Posterior cingulate gyrus (tissue), 11 donors: Measurements from ENCODE around the gene TIMP2.
A peak's percentile ranks its signal among the peaks of the same experiment; 100 is the strongest.
"Not testable (repeated sequence)": the region's sequence is repeated elsewhere in the genome, so short reads cannot be mapped to it uniquely, and the experiment has no call there.

ENCODE experiments used
- DNase-seq, 10 donors: peaks; one replicate each; pipeline versions ENCODE4 v3.0.0 to v3.0.0-alpha.2; 2020 to 2021; ENCODE audit warnings: mixed read lengths in 3 of 10
- intact Hi-C: fragments of 100-400 bp; cut with DNase I; formaldehyde crosslinking; loops from one replicate; pipeline ENCODE4 v1.15.1; 2023

Gene TIMP2

GRCh38 chr17:78892520-78892919 lies 32.7 kb downstream of the TIMP2 start:
- peak in 3 of 10 donors; percentile 51 to 93 (median 62) for DNase-seq
- intact Hi-C loops, result no loop called here

GRCh38 chr17:78892062-78892456 lies 33.1 kb downstream of the TIMP2 start:
- intact Hi-C loops, result no loop called here
- DNase-seq, result no peak

DNA sequence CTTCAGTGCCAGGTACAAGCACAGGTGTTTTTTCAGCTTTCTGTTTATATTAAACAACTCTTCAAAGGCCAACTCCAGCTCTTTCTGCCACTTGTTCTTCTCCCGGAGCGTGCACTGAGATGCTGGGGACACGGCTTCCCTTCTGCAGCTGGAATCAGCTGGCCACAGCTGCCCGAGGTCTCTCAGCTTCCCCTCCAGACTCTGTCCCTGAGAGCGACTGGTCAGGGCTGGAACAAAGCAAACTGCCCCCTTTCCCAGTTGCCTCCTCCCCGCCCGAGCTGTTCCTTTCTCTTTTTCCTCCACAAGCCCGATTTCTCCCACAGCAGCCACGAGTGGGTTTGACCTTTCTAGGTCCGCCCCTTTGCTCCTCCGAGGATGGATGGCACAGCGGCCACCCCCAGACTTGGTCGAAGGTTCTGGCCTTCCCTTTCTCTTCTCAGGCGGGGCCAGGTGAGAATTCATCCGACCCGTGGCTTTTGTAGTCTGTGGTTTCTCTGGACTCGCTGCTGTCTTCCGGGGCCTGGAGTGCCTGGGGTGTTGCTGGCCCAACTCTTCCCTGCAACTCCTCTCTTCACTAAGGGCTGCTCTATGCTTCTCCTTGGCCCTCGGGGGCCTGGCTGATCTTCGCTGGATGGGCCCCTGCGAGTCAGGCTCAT lies 33.7 kb downstream of the TIMP2 start:
- peak in 1 of 10 donors; percentile 46 for DNase-seq
- intact Hi-C loops, result no loop called here

- DNase-seq, result peak in 8 of 10 donors; percentile 49 to 91 (median 64)
- intact Hi-C loops, result no loop called here
Measured at GRCh38 chr17:78890498-78890897, 34.7 kb downstream of the TIMP2 start.

- DNase-seq, intact Hi-C loops: not testable (repeated sequence)
Measured at GRCh38 chr17:78890096-78890495, 35.1 kb downstream of the TIMP2 start.

- intact Hi-C loops, result no loop called here
- DNase-seq, result no peak
Measured at GRCh38 chr17:78889531-78889930, 35.7 kb downstream of the TIMP2 start.

DNA sequence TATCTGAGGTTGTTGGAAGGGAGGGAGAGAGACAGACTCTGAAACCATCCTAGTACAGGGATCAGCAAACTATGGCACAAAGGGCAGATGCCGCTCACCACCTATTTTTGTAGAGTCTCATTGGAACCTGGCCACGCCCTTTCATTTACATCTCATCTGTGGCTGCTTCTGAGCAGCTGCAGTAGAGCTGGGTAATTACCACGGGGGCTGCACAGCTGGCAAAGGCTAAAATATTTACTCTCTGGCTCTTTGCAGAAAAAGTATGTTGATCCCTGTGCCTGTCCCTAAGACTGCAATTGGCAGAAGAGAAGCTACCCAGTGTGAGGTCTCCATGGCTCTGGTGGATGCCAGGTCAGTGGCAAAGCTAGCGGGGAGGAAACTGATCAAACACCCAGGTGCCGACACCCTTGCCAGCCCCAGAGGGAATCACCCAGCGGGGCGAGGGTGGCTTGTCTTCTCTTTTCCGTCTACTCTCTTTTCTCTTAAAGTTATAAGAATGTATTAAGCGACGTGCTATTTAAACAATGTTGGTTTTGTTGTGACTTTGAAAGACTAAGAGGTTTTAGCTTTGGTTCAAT lies 36.2 kb downstream of the TIMP2 start:
- DNase-seq, result no peak
- intact Hi-C loops, result no loop called here

DNA sequence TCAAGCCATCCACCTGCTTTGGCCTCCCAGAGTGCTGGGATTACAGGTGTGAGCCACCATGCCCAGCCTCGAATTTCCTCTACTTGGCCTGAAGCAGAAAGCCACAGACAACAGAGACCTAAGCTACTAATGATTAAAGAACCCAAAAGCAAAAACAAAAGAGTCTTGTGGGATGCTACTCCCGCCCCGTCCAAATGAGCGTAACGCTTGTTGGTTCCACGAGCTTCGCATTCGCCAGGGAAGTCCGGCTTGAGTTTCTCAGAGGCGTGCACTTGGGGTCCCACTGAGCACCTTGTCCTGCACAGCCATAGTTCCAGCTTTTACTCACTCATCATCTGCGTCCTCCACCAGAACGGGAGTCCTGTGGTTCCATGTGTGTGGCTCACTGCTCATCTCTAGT lies 38.2 kb downstream of the TIMP2 start:
- intact Hi-C loops, result no loop called here
- DNase-seq, result no peak

DNA sequence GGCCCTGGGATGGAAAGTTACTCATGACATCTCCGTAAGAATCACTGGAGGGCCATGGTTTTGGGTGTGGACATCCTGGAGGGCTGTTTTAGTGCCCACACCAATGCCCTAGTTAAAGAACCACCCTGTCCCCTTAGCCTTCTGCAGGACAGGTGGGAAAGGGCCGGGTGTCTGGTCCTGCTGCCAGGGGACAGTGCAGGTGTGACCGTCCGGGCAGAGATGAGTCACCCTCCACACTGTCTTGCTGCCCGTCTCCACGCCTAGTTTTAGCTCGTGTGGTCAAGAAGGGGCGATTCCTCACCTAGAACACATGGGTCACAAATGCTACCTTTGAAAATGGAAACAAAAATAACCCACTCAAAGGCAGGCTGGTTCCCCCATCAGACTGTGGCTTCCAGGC lies 39.2 kb downstream of the TIMP2 start:
- intact Hi-C loops, result no loop called here
- no peak for DNase-seq

DNA sequence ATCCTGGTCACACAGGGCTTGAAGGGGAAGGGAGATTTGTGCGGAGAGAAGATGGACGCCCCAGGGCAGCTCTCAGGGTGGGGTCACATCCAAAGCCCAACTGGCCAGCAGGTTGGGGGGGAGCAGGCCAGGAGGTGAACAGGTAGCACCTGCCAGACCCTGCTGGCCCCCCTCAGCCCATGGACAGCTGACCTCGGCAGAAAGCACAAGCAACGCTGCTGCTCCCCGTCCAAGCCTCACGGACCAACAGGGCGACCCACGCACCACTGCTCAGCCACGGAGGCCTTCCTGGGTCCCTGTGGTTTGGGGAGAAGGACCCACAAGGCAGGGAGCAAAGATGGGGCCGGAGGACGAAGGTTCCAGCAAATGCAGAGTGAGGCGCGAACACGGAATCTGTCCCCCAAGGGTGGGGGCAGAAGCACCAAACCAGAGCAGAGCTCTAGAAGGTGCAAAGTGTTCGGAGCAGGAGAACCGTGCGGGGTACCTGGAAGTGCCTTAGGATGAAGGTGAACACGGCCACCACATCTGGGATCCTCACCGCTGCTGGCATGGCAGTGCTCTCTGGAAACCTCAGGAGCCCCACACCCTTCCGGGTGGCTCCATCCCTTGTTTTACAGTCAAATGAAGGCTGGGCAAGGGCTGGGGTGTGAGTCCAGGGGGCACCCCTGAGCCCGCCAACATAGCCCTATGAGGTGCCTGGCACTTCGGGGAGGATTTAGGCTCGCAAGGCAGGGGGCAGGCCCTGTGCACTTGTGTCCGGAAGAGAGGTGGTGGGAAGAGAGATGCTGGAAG lies 40.1 kb downstream of the TIMP2 start:
- intact Hi-C loops, result loop anchor here (5.0 kb wide), 1 partner anchor 37 kb away; no protein-coding TSS in a partner anchor
- DNase-seq, result peak in 1 of 10 donors; percentile 84

DNA sequence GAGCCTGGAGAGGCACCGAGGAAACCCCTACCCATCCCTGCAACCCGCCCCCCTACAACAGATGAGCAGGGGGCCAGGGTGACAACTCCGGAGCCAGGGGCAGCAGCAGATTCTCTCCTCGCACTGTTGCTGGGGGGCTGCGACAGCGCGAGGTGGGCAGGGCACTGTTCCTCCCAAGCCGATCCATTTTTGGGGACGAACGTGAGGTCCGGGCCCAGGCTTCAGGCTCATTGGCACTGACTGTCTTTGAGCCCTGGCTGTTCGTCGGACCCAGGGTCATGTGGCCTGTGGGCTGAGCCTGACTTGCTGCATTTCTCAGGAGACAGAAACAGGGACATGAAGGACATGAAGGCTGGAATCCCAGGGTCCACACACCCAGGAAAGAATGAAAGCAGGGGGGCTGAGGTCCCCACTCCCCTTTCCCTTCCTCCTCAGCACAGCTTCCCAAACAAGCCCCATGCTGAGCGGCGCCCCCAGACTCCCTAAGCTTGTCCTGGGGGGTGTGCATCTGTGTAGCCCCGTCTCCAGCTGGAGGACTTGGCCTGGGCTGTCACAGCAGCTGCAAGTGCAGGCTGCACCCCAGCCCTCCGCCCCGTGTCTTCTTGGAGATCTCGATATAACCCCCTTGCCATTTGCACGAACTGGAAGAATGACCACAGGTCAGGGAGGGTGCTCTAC lies 40.9 kb downstream of the TIMP2 start:
- intact Hi-C loops, result loop anchor here (5.0 kb wide), 1 partner anchor 38 kb away; no protein-coding TSS in a partner anchor
- peak in 8 of 10 donors; percentile 54 to 95 (median 70) for DNase-seq

DNA sequence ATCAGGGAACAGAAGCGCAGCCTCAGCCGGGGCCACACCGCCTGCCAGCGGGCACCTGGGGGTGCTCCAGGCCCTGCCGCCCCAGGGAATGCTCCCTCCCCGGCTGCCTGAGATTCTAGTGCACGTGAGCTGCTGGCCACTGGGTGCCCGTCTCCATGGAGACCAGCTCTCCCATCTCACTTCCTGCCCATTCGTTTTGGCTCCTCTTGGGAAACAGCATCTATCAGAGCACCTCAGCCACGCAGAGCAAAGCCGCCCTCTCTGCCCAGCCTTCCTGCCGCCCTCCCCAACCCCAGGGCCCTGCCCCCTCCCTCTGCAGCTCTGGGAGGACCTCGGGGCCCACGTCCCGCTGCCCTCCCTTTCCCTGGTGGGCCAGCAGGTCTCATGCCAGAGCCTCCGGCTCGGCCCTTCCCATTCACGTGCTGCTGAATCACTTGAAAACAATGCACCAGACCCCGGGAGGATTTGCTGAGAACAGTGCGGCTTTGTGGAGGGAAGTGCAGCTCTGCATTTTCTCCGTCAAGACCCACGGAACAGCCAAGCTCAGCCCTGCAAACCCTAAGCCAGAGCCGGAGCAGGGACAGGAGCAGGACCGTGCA lies 41.6 kb downstream of the TIMP2 start:
- intact Hi-C loops, result loop anchor here (5.0 kb wide), 1 partner anchor 39 kb away; no protein-coding TSS in a partner anchor
- peak; percentile 71 to 97 (median 84) for DNase-seq

- peak in 1 of 10 donors; percentile 87 for DNase-seq
- intact Hi-C loops, result loop anchor here (5.0 kb wide), 1 partner anchor 39 kb away; no protein-coding TSS in a partner anchor
Measured at GRCh38 chr17:78883089-78883532, 42.1 kb downstream of the TIMP2 start.

- intact Hi-C loops, result loop anchor here (5.0 kb wide), 1 partner anchor 40 kb away; no protein-coding TSS in a partner anchor
Measured at GRCh38 chr17:78882540-78883088, 42.6 kb downstream of the TIMP2 start.

DNA sequence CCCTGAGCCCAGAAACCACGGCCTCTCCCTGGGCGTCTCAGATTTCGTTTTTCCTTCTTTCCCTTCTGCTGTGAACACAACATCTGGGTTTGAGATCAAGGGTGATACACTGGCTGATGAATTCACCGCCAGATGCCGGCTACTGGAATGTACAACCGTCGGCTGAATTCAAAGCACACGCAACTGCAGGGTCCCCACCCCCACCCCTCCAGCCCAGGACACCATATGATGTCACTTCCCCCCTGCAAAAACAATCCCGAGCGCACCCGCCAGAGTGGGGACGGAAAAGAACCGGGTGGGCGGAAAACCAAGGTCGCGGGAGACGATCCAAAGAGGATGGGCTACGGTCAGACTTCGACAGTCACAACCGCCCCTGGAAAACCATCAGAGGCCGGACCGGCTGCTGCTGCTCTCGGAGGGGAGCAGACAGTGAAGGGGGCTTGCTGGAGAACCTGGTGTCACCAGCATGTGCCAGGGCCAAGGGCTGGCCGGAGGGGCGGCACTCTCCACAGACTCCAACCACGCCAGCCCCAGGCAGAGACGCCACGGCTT lies 45.5 kb downstream of the TIMP2 start:
- intact Hi-C loops, result loop anchor here (5.0 kb wide), 1 partner anchor 43 kb away; no protein-coding TSS in a partner anchor
- DNase-seq, result peak in 1 of 10 donors; percentile 87

More at GRCh38 chr17:78882540-78883088, 42.6 kb downstream of the TIMP2 start:
- no peak for DNase-seq

- intact Hi-C loops, result no loop called here
- peak in 1 of 10 donors; percentile 72 for DNase-seq
Measured at GRCh38 chr17:78878871-78879527, 46.2 kb downstream of the TIMP2 start.

DNA sequence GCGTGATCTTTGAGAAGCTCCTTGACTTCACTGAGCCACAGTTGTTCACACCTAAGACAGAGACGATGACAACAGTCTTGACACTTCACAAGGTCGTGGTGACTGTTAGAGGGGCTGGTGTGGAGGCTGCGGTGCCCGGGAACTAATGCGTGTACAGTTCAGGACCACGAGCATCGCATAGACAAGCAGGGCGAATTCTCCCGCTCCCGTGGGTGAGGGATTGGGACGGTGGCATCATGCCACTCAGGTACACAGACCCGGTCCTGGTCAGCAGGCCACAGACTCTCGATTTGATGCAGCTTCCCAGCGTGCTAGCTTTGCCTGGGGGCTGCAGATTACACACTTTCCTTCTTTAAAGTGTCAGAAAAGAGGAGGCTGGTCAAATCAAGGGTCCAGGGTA lies 46.9 kb downstream of the TIMP2 start:
- DNase-seq, result peak in 1 of 10 donors; percentile 81
- intact Hi-C loops, result no loop called here

GRCh38 chr17:78876954-78877517 lies 48.2 kb downstream of the TIMP2 start:
- DNase-seq, intact Hi-C loops: not testable (repeated sequence)
